NCI-H526 (cell line): ENCODE measurements around the gene SF3B2.
A peak's percentile ranks its signal among the peaks of the same experiment; 100 is the strongest.
"Not testable (repeated sequence)": the region's sequence is repeated elsewhere in the genome, so short reads cannot be mapped to it uniquely, and the experiment has no call there.

Experiments used
- DNase-seq, 2 experiments: peaks; one replicate each; lab custom pipeline; 2025; lab: John Stamatoyannopoulos, UW

SF3B2 gene

DNA sequence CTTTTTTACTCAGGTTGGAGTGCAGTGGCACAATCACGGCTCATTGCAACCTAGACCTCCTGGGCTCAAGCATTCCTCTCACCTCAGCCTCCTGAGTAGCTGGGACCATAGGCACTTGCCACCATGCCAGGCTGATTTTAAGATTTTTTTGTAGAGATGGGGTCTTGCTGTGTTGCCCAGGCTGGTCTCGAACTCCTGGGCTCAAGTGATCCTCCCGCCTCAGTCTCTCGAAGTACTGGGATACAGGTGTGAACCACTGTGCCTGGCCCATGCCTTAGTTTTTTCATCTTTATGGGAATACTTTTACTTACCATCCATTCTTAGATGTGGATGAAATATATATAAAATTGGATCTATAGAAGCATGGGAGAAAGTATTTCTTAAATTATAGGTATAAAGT, 23.1 kb downstream of the SF3B2 start:
- no peak for DNase-seq

GRCh38 chr11:66076561-66076960, 24.4 kb downstream of the SF3B2 start:
- DNase-seq, result no peak

DNA sequence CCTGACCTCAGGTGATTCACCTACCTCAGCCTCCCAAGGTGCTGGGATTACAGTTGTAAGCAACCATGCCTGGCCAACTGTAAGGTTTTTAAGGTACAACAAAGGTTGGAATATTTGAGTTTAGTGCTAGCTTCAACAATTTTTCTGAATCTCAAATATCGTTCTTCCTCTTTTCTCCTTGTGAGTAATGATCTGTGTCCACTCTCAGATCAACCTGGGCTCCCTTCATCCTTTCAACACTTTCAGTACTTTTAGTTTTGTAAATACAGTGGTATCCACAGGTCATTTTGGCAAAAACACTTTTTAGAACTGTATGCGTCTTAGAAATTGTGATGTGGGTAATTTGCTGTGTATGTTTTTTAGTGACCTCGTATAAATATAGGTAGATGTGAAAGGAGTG, 25.8 kb downstream of the SF3B2 start:
- DNase-seq, result no peak

DNA sequence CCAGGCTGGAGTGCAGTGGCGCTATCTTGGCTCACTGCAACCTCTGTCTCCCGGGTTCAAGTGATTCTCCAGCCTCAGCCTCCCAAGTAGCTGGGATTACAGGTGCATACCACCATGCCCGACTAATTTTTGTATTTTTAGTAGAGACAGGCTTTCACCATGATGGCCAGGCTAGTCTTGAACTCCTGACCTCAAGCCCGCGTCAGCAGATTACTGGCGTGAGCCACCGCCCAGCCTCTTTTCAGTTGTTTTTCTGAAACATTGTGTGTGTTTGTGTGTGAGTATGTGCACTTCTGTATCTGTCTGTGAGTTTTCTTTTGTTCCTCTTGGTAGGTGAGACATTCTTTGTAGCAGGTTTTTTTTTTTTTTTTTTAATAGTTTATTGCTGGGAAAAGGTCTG, 26.8 kb downstream of the SF3B2 start:
- not testable (repeated sequence) for DNase-seq

- DNase-seq, result no peak
Measured at GRCh38 chr11:66080055-66080817, 28.1 kb downstream of the SF3B2 start.

DNA sequence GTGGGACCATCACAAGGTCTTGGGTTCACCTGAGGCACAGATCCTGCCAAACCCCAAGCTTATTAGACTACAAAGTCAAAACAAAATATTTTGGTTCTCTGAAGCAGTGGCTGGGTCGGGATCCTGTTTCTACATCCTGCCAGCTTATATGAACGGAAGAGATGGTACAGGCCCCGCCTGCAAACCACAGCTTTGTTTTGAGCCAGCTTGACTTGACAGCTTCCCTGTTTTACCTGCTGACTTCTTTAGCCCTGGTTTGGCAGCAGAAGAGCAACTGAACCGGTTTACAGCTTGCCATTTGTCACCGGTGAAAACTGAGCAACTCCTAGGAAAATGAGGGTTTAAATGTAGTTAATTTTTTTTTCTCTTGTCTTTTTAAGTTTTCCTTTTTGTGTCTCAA, 29.3 kb downstream of the SF3B2 start:
- peak; percentile 42 to 67 for DNase-seq

- DNase-seq, result peak; percentile 52 to 62
Measured at GRCh38 chr11:66082946-66083698, 31.0 kb downstream of the SF3B2 start.

- no peak for DNase-seq
Measured at GRCh38 chr11:66083767-66084166, 31.6 kb downstream of the SF3B2 start.

- DNase-seq, result no peak
Measured at GRCh38 chr11:66084821-66085475, 32.8 kb downstream of the SF3B2 start.

DNA sequence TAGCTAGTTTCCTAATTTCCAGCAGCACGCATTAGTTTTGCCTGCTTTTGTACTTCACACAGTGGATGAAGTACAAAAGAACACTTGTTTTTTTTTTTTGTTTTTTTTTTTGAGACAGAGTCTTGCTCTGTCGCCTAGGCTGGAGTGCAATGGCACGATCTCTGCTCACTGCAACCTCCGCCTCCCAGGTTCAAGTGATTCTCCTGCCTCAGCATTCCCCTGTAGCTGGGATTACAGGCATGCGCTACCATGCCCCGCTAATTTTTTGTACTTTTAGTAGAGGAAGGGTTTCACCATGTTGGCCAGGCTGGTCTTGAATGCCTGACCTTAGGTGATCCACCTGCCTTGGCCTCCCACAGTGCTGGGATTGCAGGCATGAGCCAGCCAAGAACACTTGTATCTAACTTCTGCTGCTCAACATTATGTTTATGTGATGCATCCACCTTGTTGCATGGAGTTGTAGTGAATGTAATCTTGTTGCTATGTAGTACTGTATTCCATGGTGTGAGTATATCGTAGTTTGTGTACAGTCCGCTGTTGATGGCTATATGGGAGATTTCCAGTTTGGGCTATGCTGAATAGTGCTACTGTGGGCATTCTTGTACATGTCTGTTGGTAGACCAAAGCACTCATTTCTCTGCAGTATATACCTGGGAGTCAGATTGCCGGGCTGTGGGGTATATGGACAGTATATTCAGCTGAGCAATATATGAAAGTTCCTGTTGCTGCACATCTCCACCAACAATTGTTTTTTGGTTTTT, 35.2 kb downstream of the SF3B2 start:
- no peak for DNase-seq

DNA sequence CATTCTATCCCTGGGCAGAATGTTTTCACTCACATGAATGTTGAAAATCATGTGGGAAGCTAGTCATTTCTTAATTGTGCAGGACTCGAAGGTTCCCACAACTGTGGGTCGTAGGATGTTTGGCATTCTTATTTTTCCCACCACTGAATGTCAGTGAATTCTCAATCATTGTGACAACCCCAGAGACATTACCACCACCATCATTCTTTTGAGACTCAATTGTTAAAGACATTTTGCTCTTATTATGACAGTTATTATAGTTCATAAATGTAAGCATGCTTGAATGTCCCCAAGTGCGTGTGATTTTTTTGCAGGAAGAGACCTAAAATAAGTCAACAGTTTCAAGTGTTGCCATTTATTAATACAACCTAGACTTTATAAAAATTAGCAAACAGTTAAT, 36.9 kb downstream of the SF3B2 start:
- DNase-seq, result no peak

- DNase-seq, result no peak
Measured at GRCh38 chr11:66090288-66090687, 38.1 kb downstream of the SF3B2 start.

DNA sequence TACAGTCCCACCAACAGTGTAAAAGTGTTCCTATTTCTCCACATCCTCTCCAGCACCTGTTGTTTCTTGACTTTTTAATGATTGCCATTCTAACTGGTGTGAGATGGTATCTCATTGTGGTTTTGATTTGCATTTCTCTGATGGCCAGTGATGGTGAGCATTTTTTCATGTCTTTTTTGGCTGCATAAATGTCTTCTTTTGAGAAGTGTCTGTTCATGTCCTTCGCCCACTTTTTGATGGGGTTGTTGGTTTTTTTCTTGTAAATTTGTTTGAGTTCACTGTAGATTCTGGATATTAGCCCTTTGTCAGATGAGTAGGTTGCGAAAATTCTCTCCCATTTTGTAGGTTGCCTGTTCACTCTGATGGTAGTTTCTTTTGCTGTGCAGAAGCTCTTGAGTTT, 40.0 kb downstream of the SF3B2 start:
- not testable (repeated sequence) for DNase-seq

DNA sequence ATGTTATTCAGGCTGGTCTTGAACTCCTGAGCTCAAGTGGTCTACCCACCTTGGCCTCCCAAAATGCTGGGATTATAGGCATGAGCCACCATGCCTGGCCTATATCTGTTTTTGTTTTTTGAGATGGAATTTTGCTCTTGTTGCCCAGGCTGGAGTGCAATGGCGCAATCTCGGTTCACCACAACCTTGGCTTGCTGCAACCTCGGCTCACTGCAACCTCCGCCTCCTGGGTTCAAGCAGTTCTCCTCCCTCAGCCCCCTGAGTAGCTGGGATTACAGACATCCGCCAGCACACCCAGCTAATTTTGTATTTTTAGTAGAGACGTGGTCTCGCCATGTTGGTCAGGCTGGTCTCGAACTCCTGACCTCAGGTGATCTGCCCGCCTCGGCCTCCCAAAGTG, 47.6 kb downstream of the SF3B2 start:
- DNase-seq, result not testable (repeated sequence)

- peak in 1 of 2 experiments; percentile 56 for DNase-seq
Measured at GRCh38 chr11:66100272-66101065, 48.3 kb downstream of the SF3B2 start.

- DNase-seq, result no peak
Measured at GRCh38 chr11:66101066-66101464, 48.9 kb downstream of the SF3B2 start.

DNA sequence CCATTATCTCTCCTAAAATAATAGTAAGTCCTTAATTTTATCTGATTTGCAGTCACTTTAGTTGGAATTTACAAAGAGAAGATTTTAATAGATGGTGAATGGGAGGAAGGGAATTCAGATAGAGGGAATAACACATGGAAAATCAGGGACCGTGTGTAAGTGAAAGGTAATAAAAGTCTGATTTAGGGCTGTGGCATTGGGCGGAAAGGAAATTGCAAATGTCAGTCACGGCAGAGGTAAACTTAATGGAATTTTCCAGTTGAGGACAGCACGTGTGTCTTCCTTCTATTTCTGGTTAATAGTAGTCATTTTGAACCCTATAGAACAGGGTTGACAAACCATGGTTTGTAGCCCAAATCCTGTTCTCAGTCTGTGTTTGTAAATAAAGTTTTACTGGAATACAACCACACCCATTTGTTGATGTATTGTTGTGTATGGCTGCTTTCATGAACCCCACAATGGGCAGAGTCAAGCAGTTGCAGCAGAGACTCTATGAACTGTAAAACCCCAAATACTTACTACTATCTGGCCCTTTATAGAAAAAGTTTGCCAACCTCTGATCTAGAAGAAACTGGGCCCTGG, 52.0 kb downstream of the SF3B2 start:
- DNase-seq, result no peak

DNA sequence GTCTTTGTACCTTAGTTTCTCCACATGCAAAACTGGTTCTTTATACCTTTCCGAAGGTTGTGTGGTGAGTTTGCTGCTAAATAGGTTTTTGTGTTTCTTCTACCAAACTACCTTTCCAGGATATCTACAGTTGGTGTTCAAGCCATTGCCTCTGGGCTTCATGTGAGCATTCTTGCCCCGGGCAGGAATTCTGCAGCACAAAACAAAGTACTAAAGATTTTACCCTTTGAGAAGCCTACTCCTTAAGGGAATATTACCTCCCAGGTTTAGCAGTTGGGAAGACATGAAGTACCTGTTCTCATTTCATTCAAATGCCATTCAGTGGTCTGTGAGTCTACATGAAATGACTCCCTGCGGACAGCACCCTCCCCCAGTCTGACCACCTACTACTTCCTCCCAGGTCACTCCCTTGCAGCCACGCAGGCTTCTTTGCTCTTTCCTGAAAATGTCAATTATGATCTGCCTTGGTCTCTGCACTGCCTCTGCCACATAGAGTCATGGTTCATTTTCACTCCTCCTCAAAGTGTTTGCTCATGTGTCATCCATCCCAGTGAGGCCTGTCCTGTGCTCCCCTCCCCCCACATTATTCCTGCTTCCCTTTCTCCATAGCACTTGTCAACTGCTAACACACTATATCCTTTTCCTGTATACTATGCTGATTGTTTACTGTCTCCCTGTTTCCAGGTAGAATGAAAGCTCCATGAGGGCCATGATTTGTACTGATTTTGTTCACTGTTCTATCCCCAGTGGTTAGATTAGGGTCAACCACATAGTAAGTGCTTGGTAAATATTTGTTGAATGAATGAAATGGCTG, 54.8 kb downstream of the SF3B2 start:
- no peak for DNase-seq

- no peak for DNase-seq
Measured at GRCh38 chr11:66107600-66108510, 55.7 kb downstream of the SF3B2 start.
